Activated naive CD4-positive, alpha-beta T cell treated with anti-CD3 and anti-CD28 coated beads, Interleukin-2, amount 50 U/mL, for 24 hours (primary cell): Measurements from ENCODE around the gene EIF2D.
A peak's percentile ranks its signal among the peaks of the same experiment; 100 is the strongest.

Experiments used
- H3K27ac Mint-ChIP-seq: one replicate; pipeline ENCODE4 v1.8.0; 2021; ENCODE audit warnings: mild to moderate bottlenecking, mixed read lengths
- H3K27me3 Mint-ChIP-seq: one replicate; pipeline ENCODE4 v1.8.0; 2021; ENCODE audit warnings: mixed read lengths
- H3K36me3 Mint-ChIP-seq: one replicate; pipeline ENCODE4 v1.8.0; 2021; ENCODE audit warnings: mixed read lengths
- H3K4me1 Mint-ChIP-seq: one replicate; pipeline ENCODE4 v1.8.0; 2021; ENCODE audit warnings: mixed read lengths
- H3K4me3 Mint-ChIP-seq: one replicate; pipeline ENCODE4 v1.8.0; 2021; ENCODE audit warnings: mild to moderate bottlenecking, mixed read lengths
- H3K9me3 Mint-ChIP-seq: one replicate; pipeline ENCODE4 v1.8.0; 2021; ENCODE audit warnings: mixed read lengths

Gene EIF2D

DNA sequence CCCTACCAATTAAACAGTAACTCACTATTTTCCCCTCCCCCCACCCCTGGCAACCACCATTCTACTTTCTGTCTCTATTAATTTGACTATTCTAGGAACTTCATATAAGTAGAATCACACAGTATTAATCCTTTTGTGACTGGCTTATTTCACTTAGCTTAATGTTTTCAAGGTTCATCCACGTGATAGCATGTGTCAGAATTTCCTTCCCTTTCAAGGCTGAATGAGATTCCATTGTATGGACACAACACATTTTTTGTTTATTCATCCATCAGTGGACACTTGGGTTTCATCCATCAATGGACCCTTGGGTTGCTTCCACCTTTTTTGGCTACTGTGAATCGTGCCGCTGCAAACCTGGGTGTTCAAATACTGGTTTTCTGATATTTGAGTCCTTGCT is 41.7 kb downstream of the EIF2D start:
- H3K9me3 Mint-ChIP-seq: no peaks in the 10 kb centered on the region
- H3K4me3 Mint-ChIP-seq: peak overlapping the region; percentile 66
- H3K36me3 Mint-ChIP-seq: peaks cover 45% of the 10 kb centered on the region
- H3K27me3 Mint-ChIP-seq: no peaks in the 10 kb centered on the region
- H3K27ac Mint-ChIP-seq: peak overlapping the region; percentile 91
- peaks cover 97% of the 10 kb centered on the region for H3K4me1 Mint-ChIP-seq

DNA sequence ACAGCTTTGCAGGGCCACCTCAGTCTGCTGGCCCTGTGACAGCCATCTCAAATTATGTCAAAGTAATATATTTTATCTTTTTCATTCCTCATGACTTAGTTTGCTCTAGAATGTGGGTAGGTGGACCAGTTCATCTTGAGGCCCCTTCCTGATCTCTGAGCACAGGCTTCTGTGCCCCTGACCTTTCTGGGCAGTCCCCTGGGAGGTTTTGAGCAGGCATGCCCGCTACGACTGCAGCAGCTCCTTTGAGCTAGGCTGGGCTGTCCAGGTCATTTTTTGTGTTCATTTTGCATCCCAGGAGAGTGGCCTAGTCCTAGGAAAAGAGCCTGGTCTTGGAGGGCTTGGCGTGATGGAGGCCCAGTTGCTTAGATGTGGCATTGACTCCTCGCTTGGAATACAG is 42.7 kb downstream of the EIF2D start:
- H3K9me3 Mint-ChIP-seq: no peaks in the 10 kb centered on the region
- no peaks in the 10 kb centered on the region for H3K27me3 Mint-ChIP-seq
- H3K4me1 Mint-ChIP-seq: peaks cover 99% of the 10 kb centered on the region
- H3K4me3 Mint-ChIP-seq: peak overlapping the region; percentile 99
- H3K36me3 Mint-ChIP-seq: peaks cover 47% of the 10 kb centered on the region
- peak overlapping the region; percentile 91 for H3K27ac Mint-ChIP-seq

DNA sequence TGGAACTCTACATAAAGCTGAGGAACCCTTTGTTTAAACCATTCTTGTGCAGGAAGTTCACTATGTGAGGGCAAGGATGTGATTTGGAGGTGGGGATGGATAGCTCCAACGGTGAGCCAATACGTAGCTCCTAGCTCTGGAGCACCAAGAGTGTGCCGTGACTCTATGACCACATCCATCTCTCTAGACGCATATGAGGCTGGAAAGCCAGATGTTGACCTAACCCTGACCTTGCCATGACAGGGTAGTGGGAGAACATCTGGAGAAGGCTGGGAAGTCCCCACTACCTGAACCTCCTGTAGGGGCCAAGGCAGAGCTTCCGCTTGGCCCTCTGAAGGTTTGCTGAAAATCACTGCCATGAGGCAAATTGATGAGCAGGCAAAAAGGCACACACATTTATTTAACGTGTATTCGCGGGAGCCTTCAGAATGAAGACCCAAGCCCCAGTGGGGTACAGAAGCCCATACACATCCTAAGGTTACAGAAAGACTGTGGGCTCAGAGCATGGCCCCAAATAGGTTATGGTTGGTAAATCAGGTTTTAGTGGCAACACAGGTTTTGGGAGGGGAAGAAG is 43.4 kb downstream of the EIF2D start:
- peaks cover 99% of the 10 kb centered on the region for H3K4me1 Mint-ChIP-seq
- H3K27me3 Mint-ChIP-seq: no peaks in the 10 kb centered on the region
- H3K27ac Mint-ChIP-seq: peak overlapping the region; percentile 68
- peaks cover 48% of the 10 kb centered on the region for H3K36me3 Mint-ChIP-seq
- H3K9me3 Mint-ChIP-seq: no peaks in the 10 kb centered on the region
- peak overlapping the region; percentile 99 for H3K4me3 Mint-ChIP-seq

DNA sequence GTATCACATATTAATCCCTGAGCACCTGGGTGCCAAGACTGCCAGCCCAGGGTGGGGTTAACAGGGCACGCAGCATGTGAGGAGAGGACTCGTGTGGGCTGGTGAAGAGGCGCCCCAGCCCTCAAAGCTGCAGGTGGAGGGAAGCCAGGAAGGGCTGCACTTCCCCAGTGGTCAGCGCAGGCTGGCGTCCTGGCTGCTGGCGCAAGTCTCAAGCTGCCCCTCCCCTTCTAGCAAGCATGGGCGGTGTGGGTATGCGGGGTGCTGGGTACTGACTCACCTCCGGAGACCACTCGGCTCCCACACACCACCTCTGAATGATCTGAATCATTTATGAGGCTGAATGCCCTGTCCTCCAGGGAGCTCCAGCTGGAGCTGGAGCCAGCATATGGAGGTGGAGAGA is 44.0 kb downstream of the EIF2D start:
- Mint-ChIP-seq H3K4me1 (peaks cover 99% of the 10 kb centered on the region), H3K36me3 (peaks cover 50% of the 10 kb centered on the region), H3K27me3 (no peaks in the 10 kb centered on the region), H3K9me3 (no peaks in the 10 kb centered on the region), H3K27ac (peak overlapping the region; percentile 98), H3K4me3 (peak overlapping the region; percentile 99)

DNA sequence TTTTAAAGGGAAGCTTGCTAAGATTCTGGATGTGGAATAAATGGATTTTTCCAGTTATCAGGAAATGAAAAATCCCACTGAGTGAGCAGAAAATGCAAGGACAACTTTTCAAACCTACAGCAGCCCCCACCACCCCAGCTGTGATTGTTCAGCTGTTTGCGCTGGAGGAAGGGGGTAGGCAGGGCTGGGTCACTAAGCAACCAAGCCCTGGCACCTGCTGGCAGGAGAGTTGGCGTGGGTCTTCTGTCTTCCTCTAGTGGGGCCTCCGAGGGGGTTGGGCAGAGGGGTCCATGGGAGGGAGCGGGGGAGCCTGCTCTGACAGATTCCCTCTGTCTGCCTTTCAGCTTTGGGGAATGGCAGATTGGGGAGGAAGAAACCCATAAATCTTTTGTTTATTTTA is 45.3 kb downstream of the EIF2D start:
- H3K9me3 Mint-ChIP-seq: no peaks in the 10 kb centered on the region
- peak overlapping the region; percentile 98 for H3K27ac Mint-ChIP-seq
- peaks cover 47% of the 10 kb centered on the region for H3K36me3 Mint-ChIP-seq
- peak overlapping the region; percentile 99 for H3K4me3 Mint-ChIP-seq
- H3K27me3 Mint-ChIP-seq: no peaks in the 10 kb centered on the region
- peaks cover 99% of the 10 kb centered on the region for H3K4me1 Mint-ChIP-seq

DNA sequence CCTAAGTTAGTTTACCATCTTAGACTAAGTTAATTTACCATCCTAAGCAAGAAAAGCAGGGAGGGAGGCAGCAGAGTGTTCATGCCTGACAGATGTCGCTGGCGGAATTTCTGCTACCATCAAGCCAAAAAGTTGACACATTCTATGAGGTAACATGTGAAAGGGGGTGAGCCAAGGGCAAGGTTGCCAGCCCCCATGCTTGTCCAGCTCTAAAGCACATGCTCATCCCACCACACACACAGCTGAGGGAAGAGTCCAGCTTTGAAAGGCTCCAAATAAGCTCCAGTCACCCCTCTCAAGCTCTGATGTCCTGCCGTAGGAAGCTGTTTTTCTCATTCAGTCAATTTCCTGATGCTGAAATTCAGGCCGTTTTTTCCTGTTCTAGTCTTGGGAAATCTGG is 46.3 kb downstream of the EIF2D start:
- Mint-ChIP-seq H3K9me3 (no peaks in the 10 kb centered on the region), H3K4me1 (peaks cover 99% of the 10 kb centered on the region), H3K27me3 (no peaks in the 10 kb centered on the region), H3K4me3 (peak overlapping the region; percentile 99), H3K36me3 (peaks cover 48% of the 10 kb centered on the region), H3K27ac (peak overlapping the region; percentile 98)

DNA sequence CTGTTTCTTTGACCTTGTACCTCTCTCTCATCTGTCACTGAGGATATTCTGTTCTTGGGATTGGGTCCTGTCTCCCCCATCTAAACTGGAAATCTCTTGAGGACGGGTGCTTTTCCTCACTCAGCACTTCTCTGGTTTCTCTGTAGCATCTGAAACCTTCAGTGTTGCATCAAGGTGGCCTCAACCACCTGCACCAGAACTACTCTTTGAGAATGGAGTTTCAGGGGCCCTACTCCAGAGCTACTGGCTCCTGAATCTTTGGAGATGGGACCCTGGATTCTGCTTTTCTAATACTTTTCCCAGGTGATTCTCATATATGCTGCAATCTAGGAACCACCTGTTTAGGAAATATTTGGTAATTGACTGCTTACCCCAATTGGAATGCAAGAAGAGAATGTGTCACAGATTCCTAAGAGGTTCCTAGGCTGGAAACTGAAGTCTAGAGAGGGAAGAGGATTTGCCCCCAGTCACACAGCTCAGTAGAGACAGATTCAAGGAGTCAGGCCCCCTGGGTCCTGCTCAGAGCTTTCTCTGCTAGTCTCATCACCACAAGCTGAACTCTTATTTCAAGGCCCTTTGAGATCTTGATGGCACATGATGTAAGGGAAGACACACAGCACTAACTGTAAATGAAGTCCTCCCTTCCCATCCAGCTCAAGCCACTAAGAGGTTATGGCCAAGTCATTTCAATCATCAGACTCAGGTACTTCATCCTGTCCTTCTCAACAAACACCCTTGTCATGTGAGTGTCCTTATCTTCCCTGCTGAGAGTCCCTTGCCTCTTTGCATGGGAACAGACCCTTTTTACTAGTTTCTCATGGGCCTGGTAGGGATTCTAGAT is 48.7 kb downstream of the EIF2D start:
- peak overlapping the region; percentile 98 for H3K27ac Mint-ChIP-seq
- no peaks in the 10 kb centered on the region for H3K27me3 Mint-ChIP-seq
- H3K4me3 Mint-ChIP-seq: peak overlapping the region; percentile 99
- H3K4me1 Mint-ChIP-seq: peaks cover 89% of the 10 kb centered on the region
- H3K9me3 Mint-ChIP-seq: no peaks in the 10 kb centered on the region
- peaks cover 46% of the 10 kb centered on the region for H3K36me3 Mint-ChIP-seq

DNA sequence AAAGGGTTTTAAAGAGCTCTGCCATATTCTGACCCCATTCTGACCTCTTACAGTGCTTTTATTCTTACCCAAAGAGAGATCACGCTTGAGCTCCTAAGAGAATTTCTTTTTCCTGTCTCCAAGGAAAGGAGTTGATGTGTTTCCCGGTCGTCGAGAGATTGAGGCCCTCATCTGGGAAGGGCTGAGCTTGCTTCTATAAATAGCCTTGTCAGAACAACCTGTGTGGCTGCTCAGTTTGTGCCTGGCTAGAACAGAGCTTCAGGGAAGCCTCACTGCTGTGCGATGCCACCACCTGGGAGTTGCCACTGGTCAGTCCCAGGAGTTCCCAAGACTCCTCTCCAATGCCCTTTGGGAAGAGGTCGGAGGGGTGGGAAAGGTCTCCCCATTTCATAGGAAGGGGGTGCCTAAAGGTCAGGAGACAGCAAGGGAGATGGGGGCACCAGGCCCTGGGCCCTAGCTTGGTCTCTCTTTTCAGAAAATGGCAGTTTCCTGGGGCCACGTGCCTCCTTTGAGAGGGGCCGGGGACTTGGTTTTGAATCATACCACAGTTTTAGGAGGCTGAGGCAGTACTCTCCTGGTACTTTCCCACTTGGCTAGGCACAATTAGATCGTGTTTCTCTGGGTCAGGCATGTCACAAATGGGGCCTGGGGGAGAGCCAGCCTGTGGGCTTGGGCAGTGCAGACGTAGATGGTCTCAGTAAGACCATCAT is 52.1 kb downstream of the EIF2D start:
- Mint-ChIP-seq H3K27me3 (no peaks in the 10 kb centered on the region), H3K27ac (peak overlapping the region; percentile 97), H3K36me3 (peaks cover 32% of the 10 kb centered on the region), H3K4me1 (peaks cover 71% of the 10 kb centered on the region), H3K9me3 (no peaks in the 10 kb centered on the region), H3K4me3 (peak overlapping the region; percentile 99)

DNA sequence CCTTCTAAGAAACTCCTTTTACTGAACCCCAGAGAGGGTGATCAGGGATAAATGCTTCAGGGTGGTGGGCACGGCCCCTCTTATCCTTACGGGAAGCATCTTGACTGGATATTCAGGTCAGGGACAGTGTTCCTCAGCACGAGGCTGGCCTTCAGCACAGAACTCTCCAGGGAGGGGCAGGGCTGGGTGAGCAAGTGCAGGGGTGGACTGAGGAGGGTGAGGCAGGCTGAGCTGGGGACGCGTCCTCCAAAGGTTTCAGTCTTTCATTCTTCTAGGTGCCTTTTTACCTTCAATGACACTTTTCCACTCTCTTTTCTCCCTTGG is 52.6 kb downstream of the EIF2D start:
- Mint-ChIP-seq H3K36me3 (peaks cover 29% of the 10 kb centered on the region), H3K4me1 (peaks cover 71% of the 10 kb centered on the region), H3K27ac (peak overlapping the region; percentile 97), H3K4me3 (peak overlapping the region; percentile 99), H3K9me3 (no peaks in the 10 kb centered on the region), H3K27me3 (no peaks in the 10 kb centered on the region)

DNA sequence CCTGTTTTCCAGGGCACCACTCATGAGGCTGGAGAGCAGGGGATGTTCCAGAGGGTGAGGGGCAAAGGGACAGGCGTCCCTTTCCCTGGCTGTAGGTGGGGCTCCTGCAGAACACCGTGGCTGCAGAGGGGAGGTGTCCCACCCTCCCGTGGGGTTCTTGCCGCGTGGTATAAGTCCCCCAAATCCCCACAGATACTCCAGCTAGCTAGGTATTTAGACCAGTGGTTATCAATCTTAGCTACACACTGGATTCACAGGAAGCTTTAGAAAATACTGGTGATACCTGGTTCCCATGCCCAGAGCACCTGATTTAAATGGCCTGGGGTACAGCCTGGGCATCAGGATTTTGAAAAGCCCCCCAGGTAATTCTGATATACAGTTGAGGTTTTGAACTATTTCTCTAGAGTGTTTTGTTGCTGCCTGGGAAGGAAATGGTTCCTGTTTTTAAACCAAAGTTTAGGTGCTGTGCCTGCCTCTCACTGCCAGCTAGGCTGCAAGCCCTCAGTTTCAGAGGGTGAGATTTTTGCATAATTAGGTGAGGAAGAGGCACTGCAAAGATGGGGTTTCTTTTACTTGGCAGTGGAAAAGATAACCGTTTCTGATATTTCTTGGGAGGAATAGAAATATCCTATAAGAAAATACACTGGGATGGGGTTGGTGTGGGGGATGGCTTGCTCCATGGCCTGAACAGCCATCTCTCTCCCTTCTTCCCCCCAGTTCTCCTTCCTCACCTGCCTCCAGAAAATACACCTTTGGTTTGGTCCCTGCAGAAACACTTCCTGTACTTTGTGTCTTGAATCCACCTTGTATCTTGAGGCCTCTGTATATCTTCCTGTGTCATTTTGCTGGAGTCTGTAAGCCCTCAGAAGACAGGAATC is 53.2 kb downstream of the EIF2D start:
- peak overlapping the region; percentile 97 for H3K27ac Mint-ChIP-seq
- peaks cover 71% of the 10 kb centered on the region for H3K4me1 Mint-ChIP-seq
- no peaks in the 10 kb centered on the region for H3K27me3 Mint-ChIP-seq
- peak overlapping the region; percentile 99 for H3K4me3 Mint-ChIP-seq
- no peaks in the 10 kb centered on the region for H3K9me3 Mint-ChIP-seq
- peaks cover 26% of the 10 kb centered on the region for H3K36me3 Mint-ChIP-seq

DNA sequence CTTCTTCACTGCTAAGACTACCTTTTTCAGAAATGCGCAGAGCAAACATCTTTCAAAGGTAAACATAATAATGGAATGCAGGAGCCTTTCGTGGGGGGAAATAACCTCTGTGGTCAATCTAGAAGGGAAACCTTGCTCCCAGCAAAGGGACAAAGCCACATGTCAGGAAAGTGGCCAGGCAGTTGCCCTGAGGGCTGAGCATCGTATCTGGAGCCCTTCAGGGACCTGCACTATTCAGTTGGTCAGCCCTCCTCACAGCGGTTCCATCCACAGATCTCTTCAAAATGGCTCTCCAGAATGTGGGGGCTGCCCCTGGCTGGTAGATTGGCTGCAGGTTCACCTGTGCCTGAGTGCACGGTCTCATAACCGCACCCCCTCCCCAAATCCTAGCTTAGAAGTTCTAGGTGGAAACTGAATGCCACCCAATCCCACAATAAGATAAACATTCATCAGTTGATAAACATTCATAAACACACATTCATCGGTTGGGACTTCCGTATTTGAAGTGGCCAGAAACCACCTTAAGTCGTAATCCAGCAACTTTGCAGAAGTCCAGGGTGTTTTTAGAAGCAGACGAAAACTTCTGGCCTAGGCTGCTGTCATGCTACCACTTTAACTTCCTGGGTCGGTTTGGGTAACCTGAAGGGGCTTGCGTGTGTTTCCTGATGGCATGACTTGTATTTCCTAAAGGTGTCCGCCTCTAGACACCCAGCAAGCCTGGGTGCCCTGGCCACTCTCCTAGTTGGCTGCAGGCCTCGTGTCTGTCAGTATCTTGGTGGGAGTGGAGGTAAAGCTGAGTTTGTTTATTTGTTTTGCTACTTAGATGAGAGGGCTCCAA is 54.4 kb downstream of the EIF2D start:
- H3K4me3 Mint-ChIP-seq: peak overlapping the region; percentile 99
- no peaks in the 10 kb centered on the region for H3K27me3 Mint-ChIP-seq
- H3K36me3 Mint-ChIP-seq: peaks cover 18% of the 10 kb centered on the region
- H3K27ac Mint-ChIP-seq: peak overlapping the region; percentile 97
- no peaks in the 10 kb centered on the region for H3K9me3 Mint-ChIP-seq
- H3K4me1 Mint-ChIP-seq: peaks cover 71% of the 10 kb centered on the region

DNA sequence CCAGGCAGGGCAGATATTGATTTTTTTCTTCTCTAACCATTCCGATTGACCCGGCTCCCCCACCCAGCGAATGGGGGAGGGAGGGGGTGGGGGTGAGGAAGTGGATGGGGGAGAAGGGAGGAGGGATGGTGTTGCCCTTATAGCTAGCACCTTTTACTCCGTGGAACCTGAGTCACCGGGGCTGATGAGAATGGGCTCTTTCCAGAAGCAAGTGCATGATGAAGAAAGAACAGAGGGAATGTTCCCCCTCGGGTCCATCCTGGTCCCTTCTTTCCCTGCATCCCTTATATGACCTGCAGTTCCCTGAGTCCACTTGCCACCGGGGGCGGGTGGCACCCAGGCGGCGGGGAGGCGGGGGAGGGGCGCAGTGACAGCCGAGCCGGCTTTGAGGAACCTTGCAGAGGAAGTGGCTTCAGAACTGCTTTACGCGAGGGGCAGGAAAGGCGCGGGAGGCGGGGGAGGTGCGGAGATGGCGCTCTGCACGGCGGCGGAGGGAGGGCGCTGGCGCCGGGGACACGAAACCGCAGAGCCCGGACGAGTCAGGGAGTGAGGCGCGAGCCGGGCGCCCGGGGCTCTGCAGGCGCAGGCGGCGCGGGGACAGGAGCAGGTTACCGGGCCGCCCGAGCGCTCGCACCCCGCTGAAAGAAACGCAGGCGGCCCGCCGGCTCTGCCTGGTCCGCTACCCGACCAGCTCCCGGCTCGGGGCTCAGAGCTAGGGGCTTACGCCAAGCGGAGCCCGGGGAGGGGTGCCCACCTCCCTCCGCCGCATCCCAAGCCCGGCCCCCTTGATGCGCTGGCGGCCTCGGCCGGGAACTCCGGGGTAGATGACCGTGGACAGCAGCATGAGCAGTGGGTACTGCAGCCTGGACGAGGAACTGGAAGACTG is 55.3 kb downstream of the EIF2D start:
- Mint-ChIP-seq H3K36me3 (peaks cover 13% of the 10 kb centered on the region), H3K27me3 (no peaks in the 10 kb centered on the region), H3K4me1 (peaks cover 71% of the 10 kb centered on the region), H3K27ac (peak overlapping the region; percentile 97), H3K9me3 (no peaks in the 10 kb centered on the region), H3K4me3 (peak overlapping the region; percentile 99)

DNA sequence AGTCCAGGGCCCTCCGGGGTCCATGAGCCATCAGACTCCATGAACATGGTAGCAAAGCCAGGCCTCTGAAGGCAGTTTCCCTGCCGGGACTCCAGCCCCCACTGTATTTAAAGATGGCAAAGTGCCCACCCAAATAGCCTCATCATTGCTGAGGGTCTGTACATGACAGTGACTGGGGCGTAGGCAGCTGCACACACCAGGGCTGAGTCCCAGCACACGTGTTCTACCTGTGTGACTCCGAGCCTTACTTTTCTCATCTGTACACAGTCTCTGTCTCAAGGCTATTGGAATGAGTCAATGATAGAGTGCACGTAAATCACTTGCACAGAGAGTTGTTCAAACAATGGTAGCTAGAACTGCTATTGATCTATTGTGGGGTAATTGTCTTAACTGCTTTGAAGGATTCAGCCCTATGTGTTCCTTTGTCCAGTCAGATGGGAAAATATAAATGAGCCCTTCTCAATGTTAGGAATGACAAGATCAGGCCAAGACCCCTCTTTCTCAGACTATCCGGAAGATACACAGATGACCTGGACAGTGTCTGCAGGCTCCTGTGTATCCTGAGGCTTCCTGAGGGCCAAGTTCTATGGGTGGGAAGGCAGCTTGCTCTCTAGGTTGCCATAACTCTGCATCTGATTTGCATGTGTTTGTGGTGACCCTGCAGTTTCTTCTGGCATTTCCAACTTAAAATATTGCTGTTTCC is 56.1 kb downstream of the EIF2D start:
- Mint-ChIP-seq H3K4me3 (peak overlapping the region; percentile 99), H3K27ac (peak overlapping the region; percentile 96), H3K36me3 (peaks cover 10% of the 10 kb centered on the region), H3K27me3 (no peaks in the 10 kb centered on the region), H3K9me3 (no peaks in the 10 kb centered on the region), H3K4me1 (peaks cover 71% of the 10 kb centered on the region)
